SIG-M5 (cell line): ENCODE measurements around the gene EXOC2.
"Not testable (repeated sequence)": the region's sequence is repeated elsewhere in the genome, so short reads cannot be mapped to it uniquely, and the experiment has no call there.

Experiments
- DNase-seq: peaks from one replicate; lab custom pipeline; 2025; lab: John Stamatoyannopoulos, UW

The EXOC2 gene

DNA sequence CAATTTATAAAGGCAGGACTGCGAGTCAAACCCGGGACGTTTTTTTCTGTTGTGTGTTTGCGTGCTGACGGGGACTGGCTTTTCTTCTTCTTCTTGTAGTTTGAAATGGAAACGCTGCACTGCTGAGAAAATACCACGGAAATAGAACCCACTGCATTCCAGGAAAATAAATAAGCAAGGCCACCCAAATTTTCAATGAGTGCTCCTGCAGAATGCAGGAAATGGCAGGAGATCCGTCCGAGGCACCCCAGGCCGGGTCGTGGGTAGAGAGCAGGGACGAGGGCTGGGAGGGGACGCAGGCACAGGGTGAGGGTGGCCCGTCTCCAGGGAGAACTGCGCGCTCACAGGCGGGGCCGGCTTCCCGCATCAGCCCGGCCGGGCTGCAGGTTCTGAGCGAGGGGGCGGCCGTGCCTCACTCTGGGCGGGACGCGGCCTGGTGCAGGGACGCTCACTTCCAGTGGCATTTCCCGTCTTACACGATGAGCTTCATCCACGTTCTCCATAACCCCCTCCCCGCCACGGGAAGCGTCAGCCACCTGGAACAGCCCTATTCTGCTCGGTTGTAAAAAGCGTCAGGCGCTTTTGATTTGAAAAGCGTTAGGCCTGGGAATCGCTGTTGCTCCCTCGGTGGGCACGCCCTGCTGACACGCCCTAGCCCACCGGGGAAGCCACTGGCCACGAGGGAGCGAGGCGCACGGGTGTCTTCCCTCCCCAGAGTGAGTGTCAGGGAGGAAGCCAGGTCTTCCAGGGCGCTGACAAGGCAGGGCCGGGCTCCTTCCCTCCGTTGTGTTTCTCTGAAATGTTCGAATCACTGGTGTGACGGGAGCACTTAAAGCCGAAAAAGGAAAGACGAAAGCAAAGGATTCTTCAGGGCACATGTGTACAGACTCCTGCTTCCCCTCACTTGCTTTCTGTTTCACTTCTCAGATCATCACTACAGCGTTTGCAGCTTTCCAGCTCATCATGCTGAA, 17.9 kb upstream of the EXOC2 start:
- DNase-seq, result no peak

DNA sequence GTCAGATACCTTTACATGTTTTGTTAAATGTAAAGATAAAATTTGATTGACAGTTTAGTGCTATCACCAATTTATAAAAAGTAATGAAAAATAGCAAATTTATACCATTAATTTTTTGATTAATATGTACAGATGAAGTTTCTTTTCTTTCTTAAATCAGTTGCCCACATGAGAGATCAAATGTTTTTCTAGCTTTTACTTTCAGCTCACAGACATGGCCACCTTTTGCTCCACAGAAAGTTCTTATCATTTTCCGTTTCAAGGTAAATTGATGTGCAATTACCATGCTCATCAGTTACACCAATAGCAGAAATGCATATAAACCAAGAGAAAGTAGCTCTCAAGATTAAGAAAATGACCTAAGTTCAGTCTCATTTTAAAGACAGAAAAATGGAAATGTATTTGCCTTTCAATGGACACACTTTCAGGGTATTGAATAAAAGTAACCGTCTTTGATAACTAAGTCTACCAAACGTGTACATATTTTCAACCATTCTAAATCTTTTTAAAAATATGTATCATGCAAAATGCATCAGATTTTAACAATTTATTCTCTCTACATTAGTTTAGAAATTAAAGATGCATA, 16.6 kb upstream of the EXOC2 start:
- DNase-seq, result no peak

DNA sequence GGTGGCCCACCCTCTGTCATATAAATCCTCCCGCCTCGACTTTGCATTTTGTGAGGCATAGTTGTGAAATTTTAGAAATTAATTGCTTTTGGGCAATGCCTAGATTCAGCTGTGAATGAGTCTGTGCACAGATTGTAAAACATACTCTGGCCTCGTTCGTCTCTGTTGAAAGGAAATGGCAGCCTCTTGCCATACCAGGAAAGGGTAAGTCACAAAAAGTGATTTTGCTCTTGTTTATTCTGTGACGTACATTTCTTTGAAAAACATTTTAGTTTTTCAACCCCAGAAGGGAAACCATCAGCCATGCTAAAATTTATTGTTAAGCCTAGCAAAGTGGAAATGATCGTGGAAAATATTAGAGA, 15.3 kb upstream of the EXOC2 start:
- no peak for DNase-seq

DNA sequence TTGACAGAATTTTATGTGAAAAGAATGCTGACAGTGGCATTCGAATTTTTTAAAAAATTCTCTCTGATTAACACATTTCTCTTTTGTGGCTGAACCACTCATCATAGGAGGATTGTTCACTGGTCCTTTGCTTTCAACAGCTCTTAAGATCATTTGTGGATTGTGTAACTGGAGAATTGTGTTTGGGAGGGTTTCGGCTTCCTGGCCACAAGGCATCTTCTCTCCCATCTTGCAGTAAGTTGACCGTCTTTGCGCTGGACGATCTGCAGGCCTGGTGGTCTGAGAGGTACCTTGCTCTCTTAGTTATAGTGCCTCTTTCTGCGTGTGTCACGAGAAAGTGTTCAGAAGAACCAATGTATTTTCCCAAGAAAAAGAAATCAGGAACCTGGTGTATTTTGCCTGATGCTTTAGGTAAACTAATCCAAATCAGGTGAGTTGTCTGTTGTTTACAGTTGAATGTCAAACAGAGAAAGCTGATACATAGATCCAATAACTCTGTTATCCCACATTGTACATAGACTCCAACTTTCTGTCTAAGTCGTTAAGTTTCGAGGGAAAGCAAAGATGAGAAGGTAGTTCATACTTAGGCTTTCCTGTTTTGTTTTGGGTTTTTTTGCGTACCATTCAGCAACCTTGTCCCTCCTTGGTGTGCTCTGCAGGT, 14.8 kb upstream of the EXOC2 start:
- no peak for DNase-seq

DNA sequence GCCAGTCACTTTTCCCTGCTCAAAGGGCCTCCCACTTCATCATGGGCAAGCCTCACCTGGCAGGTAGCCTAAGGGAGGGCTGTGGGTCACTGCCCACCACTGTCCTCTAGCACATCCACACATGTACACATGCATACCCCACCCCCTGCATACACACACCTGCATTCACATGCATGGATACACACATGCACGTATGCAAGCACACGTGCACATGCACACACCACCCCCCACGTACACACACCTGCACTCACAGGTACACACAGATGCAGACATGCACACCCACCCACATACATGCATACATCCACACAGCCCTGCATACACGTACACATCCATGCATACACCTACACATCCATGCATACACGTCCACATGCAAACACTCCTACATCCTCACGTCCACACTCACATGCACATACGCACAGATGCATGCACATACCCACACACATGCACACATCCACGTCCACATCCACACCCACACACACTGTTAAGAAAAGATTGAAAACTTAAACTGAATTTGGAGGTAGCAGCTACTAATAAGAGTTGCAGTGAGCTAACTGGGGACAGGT, 14.0 kb upstream of the EXOC2 start:
- no peak for DNase-seq

DNA sequence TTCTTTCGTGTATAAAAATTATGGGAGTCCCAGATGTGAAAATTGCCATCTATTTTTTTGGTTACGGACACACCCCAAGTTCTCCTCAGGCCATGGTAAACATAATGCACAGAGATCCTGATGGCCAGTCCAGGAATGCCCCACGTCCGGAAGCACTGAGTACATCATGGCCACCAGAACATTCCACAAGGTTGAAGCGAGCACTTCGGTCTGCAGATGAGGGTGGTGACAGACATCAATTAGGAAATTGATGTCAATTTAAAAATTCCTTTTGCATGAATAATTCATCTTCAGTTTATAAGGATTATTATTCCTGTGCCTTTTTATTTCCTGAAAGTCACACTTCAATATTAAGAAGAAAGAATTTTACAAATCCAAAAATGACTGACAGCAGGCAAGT, 13.2 kb upstream of the EXOC2 start:
- no peak for DNase-seq

DNA sequence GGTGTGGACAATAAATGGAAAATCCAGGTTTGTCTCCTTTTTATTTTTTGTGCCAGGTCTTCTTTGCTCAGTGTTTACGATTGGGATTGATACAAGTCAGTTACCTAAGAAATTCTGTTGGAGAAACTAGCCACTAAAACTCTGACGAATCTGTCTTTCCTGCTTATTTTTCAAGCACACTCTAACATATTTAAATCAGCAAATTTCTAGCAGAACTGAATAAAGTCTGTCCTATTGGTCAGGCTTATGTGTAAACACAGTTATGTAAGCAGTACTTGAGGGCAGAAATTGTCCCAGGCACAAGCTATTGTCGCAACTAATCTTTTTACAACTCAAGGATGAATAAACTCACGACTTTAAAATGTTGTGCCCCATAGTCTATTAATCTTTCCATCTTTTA, 12.1 kb upstream of the EXOC2 start:
- no peak for DNase-seq

DNA sequence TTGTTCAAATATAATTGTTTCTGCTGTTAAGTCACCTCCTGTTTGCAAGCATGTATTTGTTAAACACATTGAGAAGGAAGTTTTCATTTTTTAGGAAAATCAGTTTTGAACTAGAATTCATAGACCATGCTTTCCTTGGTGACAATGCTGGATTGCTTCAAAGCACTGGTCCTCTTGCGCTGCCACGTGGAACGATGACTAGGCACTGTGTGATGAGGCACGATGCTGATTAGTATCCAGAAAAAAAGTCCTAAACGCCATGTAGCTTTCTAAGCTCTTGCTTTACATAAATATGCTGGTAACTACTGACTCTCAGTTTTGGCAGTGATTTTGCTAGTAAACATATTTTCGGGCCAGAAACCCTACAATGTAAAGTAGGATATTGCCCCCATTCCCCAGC, 11.1 kb upstream of the EXOC2 start:
- DNase-seq, result no peak

DNA sequence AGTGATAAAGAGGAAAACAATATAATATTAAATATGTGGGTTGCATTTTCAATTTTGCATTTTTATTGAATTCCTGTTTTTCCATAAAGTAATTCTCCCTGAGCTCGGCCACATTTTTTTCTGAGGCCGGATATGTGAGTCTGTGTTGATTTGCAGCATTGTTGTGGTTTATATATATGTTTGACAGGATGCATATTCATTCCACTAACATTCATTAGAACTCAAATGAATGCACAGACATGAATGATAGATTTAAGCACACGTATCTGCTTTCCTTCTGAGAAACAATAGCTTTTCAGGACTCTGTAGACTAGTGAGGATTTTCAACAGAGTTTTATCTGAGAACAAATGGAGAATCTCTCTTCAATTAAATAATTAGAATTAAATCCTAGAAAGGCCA, 10.6 kb upstream of the EXOC2 start:
- DNase-seq, result no peak

DNA sequence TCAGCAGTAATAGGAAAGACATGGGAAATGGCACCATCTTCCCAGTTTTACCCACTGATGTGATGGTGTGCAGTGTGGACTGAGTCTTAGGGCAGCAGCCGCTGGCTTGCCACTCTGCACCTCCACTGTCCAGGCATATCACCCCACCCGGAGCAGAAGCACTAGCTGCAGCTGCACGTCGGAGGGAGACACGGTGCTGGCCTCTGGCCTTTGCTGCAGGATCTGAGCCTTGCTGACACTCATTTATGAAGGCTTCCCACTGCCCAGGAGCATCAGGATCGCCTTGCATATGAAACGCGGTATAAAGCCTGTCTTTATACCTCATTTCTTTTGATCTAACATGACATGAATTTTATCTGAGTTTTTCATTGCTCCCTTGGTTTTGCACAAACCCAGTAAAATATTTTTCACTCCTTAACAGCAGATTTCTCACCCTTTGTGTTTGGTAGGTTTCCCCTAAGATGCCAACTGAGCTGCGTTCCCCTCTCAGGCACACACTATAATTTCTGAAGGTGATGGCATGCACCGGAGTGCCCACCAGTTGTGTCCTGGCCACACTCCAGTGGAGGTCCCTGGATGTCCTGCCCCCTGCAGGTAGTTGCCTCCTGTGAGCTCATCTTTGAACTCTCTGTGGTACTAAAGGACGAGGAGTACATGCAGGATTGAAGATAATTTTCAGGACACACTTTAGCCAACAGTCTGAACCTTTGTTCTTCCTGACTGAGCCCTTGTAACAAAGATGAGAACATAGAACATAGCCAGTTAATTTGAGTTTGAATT, 9.0 kb upstream of the EXOC2 start:
- no peak for DNase-seq

DNA sequence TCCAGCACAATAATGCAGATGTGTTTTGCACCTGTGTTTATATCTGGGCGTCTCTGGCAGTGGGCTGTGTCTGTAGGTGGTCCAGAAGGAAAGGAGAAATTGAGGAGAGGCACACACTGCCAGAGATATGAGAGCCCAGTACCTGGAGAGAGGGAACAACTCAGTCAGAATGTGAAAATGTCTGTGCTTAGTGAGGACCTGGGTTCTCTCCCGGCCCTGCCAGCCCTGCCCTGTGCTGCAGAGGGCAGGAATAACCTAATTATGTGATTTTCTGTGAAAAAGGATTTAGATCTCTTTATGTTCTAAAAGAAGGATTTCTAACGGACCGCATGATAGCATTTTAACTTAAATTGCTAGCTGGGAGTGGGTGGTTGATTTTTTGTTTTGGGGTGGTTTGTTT, 8.3 kb upstream of the EXOC2 start:
- DNase-seq, result no peak

DNA sequence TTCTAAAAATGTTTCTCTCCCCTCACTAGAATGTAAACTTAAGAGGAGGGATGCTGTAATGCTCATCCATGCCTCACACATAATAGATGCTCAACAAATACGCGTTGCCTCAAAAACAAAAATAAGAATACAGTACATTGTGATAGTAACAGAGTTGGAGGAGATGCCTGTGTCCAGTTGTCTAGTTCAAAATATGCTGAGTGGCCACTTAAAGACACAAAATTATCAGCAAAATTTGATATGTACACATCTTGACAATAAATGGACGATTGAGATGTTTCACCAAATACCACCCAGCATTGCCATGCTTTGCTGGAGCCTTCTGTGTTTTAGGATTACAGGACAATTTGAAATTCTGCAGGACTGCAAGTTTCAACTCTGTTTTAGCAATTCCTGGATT, 7.6 kb upstream of the EXOC2 start:
- DNase-seq, result no peak

DNA sequence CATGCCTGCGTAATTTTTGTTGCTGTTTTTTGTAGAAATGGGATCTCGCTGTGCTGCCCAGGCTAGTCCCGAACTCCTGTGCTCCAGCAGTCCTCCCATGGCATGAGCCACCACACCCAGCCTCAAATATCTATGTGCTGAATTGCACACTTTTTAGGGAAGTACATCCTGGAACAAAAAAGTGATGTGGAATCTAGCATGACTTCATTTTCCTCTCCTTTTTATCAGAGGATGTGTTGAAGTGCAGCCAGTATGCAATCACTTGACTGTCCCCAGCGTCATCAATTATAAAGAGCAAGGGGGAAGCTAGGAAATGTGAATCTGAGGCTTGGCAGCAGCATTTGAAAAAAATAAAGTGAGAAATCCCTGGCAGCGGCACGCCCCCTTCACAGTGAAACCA, 6.4 kb upstream of the EXOC2 start:
- no peak for DNase-seq

DNA sequence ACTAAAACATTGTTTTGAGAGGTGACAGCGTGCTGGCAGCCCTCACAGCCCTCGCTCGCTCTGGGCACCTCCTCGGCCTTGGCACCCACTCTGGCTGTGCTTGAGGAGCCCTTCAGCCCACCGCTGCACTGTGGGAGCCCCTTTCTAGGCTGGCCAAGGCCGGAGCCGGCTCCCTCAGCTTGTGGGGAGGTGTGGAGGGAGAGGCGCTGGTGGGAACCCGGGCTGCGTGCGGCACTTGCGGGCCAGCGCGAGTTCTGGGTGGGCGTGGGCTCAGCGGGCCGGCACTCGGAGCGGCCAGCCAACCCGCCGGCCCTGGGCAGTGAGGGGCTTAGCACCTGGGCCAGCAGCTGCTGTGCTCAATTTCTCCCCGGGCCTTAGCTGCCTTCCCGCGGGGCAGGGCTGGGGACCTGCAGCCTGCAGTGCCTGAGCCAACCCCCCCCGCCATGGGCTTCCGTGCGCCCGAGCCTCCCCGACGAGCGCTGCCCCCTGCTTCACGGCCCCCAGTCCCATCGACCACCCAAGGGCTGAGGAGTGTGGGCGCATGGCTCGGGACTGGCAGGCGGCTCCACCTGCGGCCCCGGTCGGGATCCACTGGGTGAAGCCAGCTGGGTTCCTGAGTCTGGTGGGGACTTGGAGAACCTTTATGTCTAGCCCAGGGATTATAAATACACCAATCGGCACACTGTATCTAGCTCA, 1.6 kb upstream of the EXOC2 start:
- not testable (repeated sequence) for DNase-seq

DNA sequence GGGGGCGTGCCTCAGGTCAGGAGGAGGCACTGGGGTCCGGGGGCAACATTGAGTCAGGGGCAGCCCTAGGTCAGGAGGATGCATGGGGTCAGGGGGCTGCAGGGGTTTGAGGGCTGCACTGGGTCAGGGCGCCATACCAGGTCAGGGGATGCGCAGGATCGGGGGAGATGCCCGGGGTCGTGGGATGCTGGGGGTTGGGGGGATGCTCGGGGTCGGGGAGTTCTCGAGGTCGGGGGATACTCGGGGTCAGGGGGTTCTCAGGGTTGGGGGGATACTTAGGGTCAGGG, 727 bp upstream of the EXOC2 start:
- DNase-seq, result no peak

DNA sequence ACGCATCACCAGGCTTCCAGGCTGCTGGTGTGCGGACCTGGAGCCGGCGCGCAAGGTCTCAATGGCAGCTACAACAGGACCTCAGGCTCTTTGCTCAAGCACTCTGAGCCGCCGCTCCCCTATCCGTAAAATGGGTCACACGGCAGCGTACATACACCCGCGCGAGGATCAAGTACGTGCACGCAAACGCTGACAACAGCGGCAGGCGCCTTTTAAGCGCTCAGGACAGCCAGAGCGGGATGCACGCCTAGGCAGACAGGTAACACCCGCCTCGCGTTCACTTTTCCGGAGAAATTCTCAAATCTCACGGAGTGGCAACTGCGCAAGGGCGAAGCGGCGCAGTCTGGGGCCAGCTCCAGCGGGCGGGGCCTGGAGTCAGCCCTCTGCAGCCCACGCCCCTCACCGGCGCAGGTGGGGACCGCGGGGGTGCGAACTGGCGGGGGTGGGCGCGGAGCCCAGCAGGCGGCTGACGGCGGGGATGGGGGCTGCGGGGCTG, 535 bp downstream of the EXOC2 start:
- DNase-seq, result no peak

DNA sequence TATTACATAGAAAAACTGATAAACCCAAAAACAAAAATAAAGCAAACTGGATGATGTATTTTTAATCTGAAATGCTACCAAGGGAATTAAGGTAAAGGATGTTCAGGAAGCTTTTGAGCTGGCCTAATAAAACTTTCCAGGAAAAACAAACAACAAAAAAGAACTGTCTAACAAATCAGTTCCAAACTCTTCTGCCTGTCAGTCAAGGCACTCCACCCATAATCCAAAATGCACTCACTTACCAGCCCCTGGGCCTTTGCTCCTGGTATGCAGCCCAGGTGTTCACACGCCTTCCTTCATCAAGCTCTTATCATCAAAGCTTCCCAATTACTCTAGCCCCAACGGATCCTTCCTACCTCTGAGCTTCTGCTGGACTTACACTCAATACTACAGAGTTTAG, 3.7 kb downstream of the EXOC2 start:
- no peak for DNase-seq

DNA sequence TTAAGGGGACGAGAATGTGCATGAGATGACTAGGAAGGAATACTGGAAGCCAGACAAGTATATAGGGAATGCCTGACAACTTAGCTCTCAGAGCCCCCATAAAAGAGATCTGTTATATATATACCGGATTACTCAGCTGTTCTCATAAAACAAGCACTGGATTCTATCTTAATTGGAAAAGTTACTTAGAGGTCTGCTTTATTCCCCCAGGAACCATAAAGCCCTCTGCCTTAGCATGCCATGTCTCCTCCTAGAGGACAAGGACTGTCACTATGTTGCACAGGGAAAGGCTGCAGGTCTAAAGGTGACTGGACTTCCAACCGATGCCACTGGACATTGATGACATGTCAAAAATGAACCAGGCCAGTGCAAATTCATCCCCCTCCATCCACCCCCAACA, 6.4 kb downstream of the EXOC2 start:
- DNase-seq, result no peak

DNA sequence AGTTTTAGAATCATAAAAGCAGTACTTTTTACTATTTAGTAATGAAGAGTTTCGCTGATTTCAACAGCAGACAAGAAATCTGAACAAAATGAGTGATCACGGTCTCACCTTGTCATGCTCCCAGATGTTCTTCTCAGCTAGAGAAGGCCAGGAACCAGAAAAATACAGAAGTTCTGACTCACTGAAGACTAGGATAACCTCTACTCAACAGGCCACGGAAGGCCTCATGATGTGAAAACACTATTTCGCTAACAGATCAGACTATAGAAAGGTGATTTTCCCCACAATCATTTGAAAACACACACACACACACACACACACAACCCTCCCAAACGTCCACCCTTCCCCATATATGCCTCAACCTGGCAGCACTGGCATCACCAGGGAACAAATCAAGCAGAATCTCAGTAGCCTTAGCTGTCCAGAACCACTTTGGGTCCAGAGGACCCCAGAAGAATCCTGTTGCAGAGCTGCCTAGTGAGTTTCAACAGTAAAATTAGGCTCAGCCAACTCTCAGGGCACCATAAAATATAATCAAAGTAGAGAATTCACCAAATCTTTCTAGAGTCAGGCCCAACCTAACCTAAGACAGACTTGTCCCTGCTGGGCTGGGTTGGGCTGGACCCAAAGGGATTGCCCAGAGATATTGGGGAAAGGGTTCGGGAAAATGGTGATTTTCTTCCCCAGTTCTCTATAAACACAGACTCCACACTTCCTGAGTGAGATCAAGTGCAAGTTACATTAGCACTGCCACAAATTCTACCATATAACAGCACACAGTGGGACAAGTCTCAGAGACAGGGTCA, 7.9 kb downstream of the EXOC2 start:
- no peak for DNase-seq

DNA sequence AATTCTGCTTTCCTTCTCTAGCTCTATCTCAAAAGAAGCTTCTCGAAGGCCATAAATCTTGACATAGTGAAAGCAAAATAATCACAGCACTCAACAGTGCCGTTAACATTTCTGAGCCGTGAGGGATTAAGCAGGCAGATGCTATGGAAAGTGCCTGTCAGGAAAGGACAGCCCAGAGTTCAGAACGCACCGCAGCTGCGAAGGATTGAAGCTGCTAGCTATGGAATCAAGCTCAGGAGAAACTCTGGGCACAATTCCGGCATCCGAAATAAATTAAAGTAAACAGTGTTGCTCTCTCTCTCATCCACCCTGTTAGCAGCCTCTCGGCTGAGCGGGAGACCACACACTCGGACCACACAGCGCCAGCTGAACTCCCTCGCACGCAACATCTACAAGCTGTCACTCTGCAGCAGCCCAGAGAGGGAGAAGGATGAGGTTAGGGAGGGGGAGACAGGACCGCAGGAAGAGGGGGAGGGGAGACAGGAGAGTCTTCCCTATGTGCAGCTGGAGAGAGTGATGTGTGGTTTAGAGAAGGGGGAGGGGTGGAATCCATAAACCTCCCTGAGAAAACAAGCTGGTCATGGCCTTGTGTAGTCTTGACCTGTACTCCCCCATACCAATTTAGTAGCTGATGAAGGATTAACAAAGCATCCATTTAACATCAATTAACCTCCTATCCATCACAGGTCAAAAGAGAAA, 9.0 kb downstream of the EXOC2 start:
- DNase-seq, result no peak
